Sigmoid colon (tissue), 3 donors: ENCODE data around the gene ARSG.

Experiments used
- CTCF ChIP-seq, 4 experiments: fragments of 450-650 bp in 3 of 4; fragments of 200-600 bp in 1 of 4; IDR thresholded peaks; one replicate each; pipeline ENCODE4 v1.5.1; 2016 to 2019; ENCODE audit warnings: antibody characterized with exemption in 4 of 4, mild to moderate bottlenecking in 3 of 4, moderate library complexity in 2 of 4
- POLR2A ChIP-seq, 2 donors: fragments of 450-650 bp; IDR thresholded peaks; one replicate each; pipeline ENCODE4 v1.6.1; 2016; ENCODE audit warnings: antibody characterized with exemption in 2 of 2, mild to moderate bottlenecking in 2 of 2, moderate library complexity in 2 of 2

- TF ChIP-seq CTCF (IDR thresholded peaks at IDR 0.05) (no peak), POLR2A (IDR thresholded peaks at IDR 0.05) (no peak)
These were observed 157.9 kb downstream of the ARSG start for GRCh38 chr17:68449021-68449739.
